Neural progenitor cell (in vitro differentiated cells): ENCODE measurements around the gene PROZ.

Experiments used
- CTCF ChIP-seq: fragments of 200-600 bp; sonication (generic); IDR thresholded peaks from 2 replicates; pipeline ENCODE4 v1.5.1; 2017; ENCODE audit warnings: antibody characterized with exemption, mild to moderate bottlenecking
- EZH2 ChIP-seq: fragments of 200-600 bp; sonication (generic); IDR thresholded peaks from 2 replicates; pipeline ENCODE4 v1.6.1; 2017; ENCODE audit warnings: antibody characterized with exemption, mild to moderate bottlenecking, moderate library complexity
- EZH2phosphoT487 ChIP-seq: fragments of 200-600 bp; sonication (generic); IDR thresholded peaks from 2 replicates; pipeline ENCODE4 v1.6.1; 2017; ENCODE audit warnings: antibody characterized with exemption

GRCh38 chr13:113219256-113219940, 61.0 kb downstream of the PROZ start:
- TF ChIP-seq CTCF (no peak), EZH2 (no peak), EZH2phosphoT487 (no peak)
